MM.1S (cell line): ENCODE measurements around the gene ENO3.

Experiments used
- EZH2 ChIP-seq: fragments of 300-600 bp; sonication (generic); optimal IDR thresholded peaks from 2 replicates; pipeline ENCODE3; 2017; ENCODE audit warnings: low read depth, mild to moderate bottlenecking, antibody characterized with exemption, low read length, mixed read lengths
- EZH2phosphoT487 ChIP-seq: fragments of 300-600 bp; sonication (generic); IDR thresholded peaks from 2 replicates; pipeline ENCODE4 v1.6.1; 2018; ENCODE audit warnings: antibody characterized with exemption, low read length
- TF ChIP-seq, protein P1 (sequence below): fragments of 300-600 bp; sonication (generic); IDR thresholded peaks from 2 replicates; pipeline ENCODE4 v1.5.1; 2016; ENCODE audit warnings: antibody characterized with exemption, low read length, mixed read lengths

DNA sequence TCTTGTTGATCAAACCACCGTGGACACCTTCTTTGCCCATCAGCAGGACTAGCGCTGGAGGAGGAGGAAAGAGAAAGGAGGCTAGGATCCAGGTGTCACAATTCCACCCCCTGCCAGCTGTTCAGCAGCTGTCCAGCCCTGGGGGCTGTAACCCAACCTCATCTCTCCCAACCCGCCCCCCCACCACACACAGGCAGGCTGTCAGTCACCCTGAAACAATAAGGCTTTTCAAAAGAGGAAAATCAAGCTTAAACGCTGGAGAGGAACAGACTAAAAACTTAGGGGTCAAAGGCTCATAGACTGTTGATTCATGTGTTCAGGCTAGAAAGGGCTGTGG lies 5.0 kb upstream of the ENO3 start:
- TF ChIP-seq EZH2phosphoT487 = no peak
- TF ChIP-seq, protein P1, sequence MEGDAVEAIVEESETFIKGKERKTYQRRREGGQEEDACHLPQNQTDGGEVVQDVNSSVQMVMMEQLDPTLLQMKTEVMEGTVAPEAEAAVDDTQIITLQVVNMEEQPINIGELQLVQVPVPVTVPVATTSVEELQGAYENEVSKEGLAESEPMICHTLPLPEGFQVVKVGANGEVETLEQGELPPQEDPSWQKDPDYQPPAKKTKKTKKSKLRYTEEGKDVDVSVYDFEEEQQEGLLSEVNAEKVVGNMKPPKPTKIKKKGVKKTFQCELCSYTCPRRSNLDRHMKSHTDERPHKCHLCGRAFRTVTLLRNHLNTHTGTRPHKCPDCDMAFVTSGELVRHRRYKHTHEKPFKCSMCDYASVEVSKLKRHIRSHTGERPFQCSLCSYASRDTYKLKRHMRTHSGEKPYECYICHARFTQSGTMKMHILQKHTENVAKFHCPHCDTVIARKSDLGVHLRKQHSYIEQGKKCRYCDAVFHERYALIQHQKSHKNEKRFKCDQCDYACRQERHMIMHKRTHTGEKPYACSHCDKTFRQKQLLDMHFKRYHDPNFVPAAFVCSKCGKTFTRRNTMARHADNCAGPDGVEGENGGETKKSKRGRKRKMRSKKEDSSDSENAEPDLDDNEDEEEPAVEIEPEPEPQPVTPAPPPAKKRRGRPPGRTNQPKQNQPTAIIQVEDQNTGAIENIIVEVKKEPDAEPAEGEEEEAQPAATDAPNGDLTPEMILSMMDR = no peak
- no peak for TF ChIP-seq EZH2
